Skeletal muscle cell (primary cell): ENCODE results near the gene FAM120B.
A peak's percentile ranks its signal among the peaks of the same experiment; 100 is the strongest.

Source experiments
- DNase-seq: peaks from one replicate; pipeline ENCODE4 v3.0.0-alpha.2; 2010; ENCODE audit warnings: low read depth
- H3K4me3 ChIP-seq: 2 replicates; pipeline ENCODE4 v1.5.1; 2011; ENCODE audit warnings: low read depth, mild to moderate bottlenecking, control low read depth, low read length, moderate library complexity

The FAM120B gene

GRCh38 chr6:170284126-170284773, 22.3 kb upstream of the FAM120B start:
- no peak for DNase-seq
- no peak overlapping the region for H3K4me3 ChIP-seq

- DNase-seq, result no peak
Measured at GRCh38 chr6:170284866-170285469, 21.6 kb upstream of the FAM120B start.

DNA sequence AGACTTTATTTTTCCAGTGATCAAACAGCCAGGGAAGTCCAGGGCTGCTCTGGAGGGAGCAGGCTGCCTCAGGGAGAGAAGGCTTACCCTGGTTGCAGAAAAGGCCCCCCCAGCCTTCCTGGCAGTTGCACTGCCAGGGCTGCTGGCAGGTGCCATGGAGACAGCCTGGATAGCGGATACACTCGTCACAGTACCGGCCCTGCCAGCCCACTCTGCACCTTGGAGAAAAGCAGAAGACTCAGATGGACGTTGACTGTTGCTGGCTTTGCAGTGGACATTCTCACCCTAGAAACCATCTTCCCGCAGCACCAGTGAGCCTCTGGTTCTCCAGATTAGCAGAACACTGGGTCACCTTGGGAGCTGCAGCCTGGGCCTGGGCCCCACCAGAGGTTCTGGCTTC, 21.1 kb upstream of the FAM120B start:
- H3K4me3 ChIP-seq, result no peak overlapping the region
- no peak for DNase-seq

More at GRCh38 chr6:170284866-170285469, 21.6 kb upstream of the FAM120B start:
- H3K4me3 ChIP-seq, result no peak overlapping the region

DNA sequence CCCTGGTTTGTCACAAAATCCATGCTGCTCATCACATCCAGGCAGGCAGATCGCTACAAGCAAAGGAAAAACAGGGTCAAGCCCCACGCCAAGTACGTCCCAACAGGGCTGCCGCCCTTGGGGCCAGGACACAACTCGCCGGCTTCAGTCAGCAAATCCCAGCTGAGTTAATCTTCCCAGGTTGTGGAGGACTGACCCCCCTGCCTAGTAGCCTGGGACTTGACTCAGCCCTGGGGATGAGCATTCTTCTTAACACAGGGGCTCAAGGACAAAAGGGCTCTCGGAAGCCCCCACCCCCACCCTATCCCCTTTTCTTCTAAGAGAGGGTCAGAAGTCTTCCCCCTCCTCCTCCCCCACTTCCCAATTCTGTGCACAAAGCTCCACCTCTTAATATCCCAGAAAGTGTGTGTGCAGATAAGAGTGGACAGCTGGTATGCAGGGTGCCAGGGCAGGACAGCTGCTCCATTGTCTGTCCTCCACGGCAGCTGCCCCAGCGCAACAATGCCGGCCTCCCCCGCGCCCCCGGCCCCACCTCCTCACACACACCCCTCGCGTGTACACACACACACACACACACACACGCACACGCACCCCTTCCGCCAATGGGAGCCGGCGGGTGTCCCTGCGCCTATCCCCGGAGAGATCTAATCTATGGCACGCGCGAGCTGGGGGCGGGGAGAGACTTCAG, 20.2 kb upstream of the FAM120B start:
- DNase-seq, result peak; percentile 45
- no peak overlapping the region for H3K4me3 ChIP-seq

DNA sequence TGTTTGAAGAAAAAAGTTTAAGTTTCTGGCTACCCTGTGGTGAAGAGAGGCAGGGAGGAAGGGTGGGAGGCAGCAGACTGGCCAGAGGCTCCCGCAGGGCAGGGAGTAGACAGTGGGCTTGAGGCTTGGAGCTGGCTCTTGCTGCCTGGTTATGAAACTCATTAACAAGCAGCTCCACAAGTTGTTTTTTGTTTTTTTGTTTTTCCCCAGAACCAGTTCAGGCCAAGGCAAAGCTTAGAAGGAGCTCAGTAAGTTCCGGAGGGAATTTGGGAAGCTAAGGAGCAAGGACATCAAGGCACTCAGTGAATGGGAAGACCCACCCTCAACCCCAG, 19.7 kb upstream of the FAM120B start:
- no peak overlapping the region for H3K4me3 ChIP-seq
- DNase-seq, result no peak

- no peak for DNase-seq
- H3K4me3 ChIP-seq, result no peak overlapping the region
Measured at GRCh38 chr6:170287371-170287876, 19.1 kb upstream of the FAM120B start.

DNA sequence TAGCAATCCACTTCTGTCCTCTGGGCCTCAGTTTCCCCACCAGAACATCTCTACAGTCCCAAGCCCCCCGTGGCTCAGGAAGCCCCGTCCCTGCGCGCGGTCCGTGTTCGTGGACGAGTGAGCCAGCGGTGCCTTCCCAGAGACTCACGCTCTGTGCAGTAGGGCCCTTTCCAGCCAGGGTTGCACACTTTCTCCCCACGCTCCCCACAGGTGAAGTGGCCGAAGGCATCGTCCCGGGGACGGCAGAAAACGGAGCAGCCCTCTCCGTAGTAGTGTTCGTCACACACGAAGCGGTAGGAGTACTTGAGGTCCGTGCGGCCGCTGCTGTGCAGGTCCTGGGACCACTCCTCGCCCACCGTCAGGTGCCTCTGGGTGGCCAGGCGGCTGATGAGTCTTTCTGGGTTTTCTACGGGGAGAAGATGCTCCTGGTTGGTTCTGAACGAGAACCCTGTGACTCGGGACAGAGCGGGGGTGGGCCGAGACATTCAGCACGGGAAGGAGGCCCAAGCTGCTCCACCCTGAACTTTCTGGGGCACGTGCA, 18.4 kb upstream of the FAM120B start:
- peak overlapping the region; percentile 5 for H3K4me3 ChIP-seq
- DNase-seq, result no peak

DNA sequence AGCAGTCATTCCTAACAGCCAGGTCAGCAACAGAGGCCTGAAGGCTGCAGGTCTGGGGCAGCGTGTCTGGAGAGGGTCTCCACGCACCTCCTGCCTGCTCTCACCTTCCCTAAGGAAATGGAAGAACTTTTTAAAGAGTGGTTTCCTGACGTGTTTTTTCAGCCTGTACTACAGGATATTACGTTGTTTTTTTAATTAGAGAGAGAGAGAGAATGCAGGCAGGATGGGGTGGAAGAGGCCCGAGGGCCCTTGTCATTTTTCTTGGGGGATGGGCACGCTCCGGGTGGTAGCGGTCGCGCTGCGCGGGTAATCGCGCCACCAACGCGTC, 17.7 kb upstream of the FAM120B start:
- peak overlapping the region; percentile 65 for H3K4me3 ChIP-seq
- no peak for DNase-seq

GRCh38 chr6:170289180-170289931, 17.2 kb upstream of the FAM120B start:
- DNase-seq, result no peak
- peak overlapping the region; percentile 65 for H3K4me3 ChIP-seq

GRCh38 chr6:170289951-170290295, 16.6 kb upstream of the FAM120B start:
- no peak for DNase-seq
- H3K4me3 ChIP-seq, result peak overlapping the region; percentile 65

DNA sequence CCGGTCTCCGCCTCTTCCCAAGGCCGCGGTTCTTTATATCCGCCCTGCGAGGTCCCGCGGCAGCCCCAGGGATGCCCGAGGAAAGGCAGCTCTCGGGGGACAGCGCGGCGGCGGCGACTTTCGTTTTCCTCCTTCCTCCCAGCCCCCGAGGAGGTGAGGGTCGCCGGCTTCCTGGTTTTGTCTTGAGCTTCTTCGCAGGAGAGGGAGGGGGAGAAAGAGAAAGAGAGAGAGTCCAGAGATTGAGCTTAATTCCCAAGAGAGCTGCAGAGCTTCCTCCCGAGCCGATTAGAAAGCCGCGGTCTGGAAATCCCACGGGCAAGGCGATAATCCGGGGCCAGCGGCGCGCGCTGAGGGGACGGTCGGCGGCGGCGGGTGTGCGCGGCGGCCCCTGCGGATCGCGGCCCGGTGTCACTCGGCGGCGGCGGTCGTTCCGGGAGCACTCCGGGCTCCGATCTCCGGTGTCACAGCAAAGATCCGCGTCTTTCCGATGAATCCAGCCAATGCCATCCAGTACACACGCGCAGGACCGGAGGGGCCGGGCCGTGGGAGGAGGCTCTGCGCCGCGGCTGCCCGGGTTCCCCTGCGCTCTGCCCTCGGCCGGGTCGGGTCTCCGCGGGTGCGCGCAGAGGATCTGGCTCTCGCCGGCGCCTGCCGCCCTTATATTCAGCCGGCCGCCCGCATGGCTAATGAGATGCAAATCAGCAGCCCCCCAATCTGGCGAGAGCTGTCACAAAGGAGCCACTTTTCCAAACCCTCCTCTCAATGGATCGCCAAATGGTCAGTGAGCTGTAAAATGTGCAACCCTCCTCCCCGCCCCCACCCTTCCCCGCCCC, 16.0 kb upstream of the FAM120B start, which contains the start of gene DLL1:
Gene DLL1 (minus strand): TSS at position 783 of the 833 bp plus-strand sequence. CDS start 939 bp downstream, outside the sequence.
- DNase-seq, result no peak
- H3K4me3 ChIP-seq, result peak within 1 kb of the TSS; percentile 65

- no peak for DNase-seq
- peak overlapping the region; percentile 65 for H3K4me3 ChIP-seq
Measured at GRCh38 chr6:170291271-170292110, 15.1 kb upstream of the FAM120B start.

DNA sequence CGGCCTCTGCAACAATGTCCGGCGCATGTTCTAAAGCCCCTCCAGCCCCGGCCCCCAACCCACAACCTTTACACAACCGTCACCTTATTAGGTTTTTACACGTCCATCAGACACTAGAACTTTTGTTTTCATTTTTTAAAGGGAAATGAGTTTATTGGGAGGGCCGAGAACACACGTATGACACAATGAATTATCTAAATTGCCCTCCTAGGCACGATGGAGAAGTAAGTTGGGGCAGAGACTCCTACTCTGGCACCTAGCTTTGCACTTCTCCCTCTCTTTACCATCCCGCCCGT, 14.5 kb upstream of the FAM120B start:
- peak overlapping the region; percentile 65 for H3K4me3 ChIP-seq

GRCh38 chr6:170292407-170293158, 14.0 kb upstream of the FAM120B start:
- no peak overlapping the region for H3K4me3 ChIP-seq
- DNase-seq, result no peak

More for the DNA sequence above, 14.5 kb upstream of the FAM120B start:
- no peak for DNase-seq

- peak overlapping the region; percentile 18 for H3K4me3 ChIP-seq
Measured at GRCh38 chr6:170293341-170294231, 13.0 kb upstream of the FAM120B start.

DNA sequence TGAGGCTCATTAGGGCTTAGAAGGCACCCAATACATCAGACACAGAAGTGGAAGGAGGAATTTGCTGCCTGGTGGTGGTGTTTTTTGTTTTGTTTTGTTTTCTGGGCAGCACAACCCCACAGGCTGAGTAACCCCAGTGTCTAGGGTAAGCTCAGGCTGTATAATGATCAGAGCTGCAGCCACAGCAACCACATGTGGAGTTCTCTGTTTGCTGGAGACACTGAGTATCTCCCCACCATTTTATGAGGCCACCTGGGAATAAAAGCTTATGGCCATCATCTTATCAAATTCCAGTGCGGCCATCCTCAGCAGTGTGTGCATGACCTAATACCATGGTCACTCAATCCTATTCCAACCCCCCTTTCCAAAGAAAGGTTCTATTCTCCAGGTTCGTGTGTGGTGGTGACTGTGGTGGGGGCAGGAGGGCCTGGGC, 12.2 kb upstream of the FAM120B start:
- H3K4me3 ChIP-seq, result no peak overlapping the region
- no peak for DNase-seq

More at GRCh38 chr6:170293341-170294231, 13.0 kb upstream of the FAM120B start:
- DNase-seq, result no peak
